ENCODE results near the gene C11orf58.

The C11orf58 gene

DNA sequence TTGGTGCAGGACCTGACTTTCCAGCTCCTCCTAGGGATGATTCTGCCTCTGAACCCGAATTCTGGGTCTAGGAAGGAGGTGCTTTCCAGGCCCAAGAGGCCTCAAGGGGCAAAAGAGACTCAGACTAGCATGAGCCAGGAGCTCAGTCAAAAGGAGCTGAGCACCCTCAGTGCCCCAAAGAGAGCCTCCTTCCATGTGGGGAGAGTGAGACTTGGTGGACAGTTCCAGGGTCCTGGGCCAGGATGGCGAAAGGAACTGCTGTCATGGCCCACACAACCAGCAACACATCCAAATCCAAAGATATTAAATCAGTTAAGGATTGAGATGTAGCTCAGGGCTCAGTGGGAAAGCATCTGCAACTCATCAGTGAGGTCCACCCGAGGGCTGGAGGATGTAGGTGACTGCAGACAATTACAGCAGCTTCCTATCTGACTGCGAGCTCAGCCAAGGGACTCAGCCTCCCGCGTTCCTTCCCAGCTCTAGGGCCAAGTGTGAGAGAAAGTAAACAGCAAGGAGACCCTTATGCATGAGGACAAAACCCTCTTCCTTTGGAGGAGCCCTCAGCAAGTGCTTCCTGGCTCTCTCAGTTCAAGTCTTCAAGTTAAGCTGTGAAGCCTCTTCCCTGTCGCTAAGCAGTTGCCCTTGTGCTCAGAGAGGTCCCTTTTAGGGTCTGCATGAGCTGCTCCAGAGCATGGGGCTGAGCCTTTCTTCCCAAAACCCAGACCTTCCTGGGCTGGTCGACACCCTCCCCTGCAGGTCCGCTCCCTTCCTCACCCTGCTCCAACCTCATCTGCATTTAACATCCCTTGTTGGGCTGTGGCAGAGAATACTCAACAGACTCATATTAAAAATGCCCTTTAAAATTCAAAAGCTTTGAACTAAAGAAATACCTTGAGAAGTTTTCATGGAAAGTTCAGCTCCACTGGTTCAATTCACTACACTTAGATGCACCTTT, 35.8 kb downstream of the C11orf58 start:
- TF ChIP-seq, protein P1, sequence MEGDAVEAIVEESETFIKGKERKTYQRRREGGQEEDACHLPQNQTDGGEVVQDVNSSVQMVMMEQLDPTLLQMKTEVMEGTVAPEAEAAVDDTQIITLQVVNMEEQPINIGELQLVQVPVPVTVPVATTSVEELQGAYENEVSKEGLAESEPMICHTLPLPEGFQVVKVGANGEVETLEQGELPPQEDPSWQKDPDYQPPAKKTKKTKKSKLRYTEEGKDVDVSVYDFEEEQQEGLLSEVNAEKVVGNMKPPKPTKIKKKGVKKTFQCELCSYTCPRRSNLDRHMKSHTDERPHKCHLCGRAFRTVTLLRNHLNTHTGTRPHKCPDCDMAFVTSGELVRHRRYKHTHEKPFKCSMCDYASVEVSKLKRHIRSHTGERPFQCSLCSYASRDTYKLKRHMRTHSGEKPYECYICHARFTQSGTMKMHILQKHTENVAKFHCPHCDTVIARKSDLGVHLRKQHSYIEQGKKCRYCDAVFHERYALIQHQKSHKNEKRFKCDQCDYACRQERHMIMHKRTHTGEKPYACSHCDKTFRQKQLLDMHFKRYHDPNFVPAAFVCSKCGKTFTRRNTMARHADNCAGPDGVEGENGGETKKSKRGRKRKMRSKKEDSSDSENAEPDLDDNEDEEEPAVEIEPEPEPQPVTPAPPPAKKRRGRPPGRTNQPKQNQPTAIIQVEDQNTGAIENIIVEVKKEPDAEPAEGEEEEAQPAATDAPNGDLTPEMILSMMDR (IDR thresholded peaks at IDR 0.05; ENCODE audit: low read length, missing control alignments): no peak
- DNase-seq (ENCODE audit: low read depth): no peak
- no peak overlapping the region for H3K4me3 ChIP-seq (replicated peaks; ENCODE audit: low read depth, low read length)

DNA sequence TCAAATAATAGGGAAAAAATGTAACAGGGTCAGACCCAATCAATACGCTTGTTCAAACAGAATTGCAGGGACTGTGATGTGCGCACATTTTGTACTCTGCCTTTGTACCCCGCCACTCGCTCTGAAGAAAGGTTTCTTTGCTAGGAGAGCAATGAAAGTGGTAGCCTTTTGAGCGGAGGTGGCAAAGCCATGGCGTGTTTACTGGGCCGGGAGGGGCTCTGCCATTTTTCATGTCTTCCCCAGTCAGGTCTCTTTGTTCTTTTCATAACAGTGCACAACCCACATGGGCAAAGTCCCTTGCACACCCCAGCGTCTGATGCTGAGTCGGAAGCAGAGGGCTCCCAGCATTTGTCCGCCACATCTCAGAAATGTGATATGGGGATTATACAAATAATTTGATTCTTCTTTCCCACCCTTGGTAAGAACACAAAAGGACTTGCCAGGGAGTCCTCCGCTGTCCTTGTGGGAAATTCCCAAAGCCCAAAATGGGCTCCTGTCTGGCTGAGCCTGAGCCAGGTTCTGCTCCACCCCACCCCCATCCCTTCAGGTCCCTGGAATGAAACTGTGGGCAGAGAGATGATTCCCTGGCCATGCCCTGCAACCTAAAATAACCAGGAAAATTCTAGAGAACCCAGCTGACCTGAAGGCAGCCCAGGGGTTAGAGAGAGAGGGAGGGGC, 36.6 kb downstream of the C11orf58 start:
- TF ChIP-seq, protein P1 (IDR thresholded peaks at IDR 0.05; ENCODE audit: low read length, missing control alignments): no peak
- DNase-seq (ENCODE audit: low read depth): no peak
- no peak overlapping the region for H3K4me3 ChIP-seq (replicated peaks; ENCODE audit: low read depth, low read length)

DNA sequence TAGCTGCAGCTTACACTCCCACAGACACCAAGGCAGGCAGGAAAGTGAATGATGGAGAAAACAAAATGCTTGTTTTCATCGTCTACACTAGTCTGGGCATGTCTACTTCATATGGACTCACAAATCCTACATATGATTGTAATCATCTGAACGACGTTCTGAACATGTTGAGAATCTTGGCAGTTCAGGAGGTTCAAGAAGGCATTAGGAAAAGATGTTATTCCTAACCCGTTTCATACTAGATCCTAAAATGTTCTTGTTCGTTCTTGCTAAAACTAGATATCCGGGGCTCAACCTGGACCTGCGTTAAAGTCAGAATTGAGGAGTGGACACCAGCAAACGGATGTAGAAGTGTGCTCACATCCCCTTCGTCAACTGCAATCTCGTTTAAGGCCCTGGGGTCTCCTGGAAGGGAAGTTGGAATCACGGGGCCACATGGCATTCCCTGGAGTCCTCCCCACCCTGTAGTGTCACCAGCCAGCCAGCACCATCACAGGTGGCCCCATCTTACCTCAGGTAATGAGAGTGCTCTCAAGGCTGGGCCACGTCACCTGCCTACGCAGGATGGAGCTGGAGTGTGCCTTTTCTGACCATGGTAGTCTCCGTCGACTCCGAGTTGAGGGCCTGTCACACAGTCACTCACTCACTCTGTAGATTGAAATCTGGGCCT, 37.3 kb downstream of the C11orf58 start:
- DNase-seq (ENCODE audit: low read depth): no peak
- TF ChIP-seq, protein P1 (IDR thresholded peaks at IDR 0.05; ENCODE audit: low read length, missing control alignments): no peak
- H3K4me3 ChIP-seq (replicated peaks; ENCODE audit: low read depth, low read length): no peak overlapping the region

DNA sequence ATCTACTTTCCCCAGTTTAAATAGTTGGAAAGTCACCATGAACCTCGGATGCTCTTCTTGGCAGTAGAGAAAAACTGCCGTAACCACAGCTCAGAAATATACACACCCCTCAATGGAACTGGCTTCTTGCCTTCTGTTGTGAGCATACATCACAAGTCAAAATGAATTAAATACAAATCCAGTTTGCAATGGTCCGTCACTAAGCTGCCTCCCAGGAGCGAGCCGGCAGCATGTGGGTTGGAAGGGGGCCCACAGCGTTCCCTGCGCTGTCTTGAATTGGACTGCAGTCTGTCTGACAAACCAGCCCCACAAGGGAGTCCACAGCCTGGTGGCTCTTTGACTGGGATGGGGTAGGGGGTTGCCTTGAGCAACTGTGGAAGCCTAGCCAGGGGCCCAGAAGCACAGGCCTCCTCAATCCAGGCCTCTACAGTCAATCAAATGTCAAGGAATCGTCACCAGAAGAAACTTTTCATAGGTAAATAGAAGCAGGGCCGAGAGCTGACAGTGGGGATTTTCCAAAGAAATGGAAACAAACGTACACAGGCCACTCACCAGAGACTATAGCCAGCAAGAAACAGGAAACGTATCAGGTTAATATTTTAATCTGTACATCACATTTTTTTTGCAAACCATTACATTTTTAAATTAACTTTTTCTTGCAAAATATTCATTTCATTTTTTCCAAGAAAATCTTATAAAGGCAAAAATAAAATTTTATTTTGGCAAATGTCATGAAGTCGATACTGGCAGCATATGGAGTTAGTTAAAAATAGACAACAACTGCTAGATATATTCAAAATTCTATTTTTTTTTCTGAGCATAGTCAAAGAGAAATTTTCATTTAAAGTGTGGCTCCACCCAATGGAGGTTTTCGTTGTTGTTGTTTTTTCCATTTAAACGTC, 38.5 kb downstream of the C11orf58 start:
- H3K4me3 ChIP-seq (replicated peaks; ENCODE audit: low read depth, low read length): no peak overlapping the region
- DNase-seq (ENCODE audit: low read depth): no peak
- TF ChIP-seq, protein P1 (IDR thresholded peaks at IDR 0.05; ENCODE audit: low read length, missing control alignments): no peak

GRCh38 chr11:16777613-16777975, 39.1 kb downstream of the C11orf58 start:
- TF ChIP-seq, protein P1 (IDR thresholded peaks at IDR 0.05; ENCODE audit: low read length, missing control alignments): no peak
- no peak overlapping the region for H3K4me3 ChIP-seq (replicated peaks; ENCODE audit: low read depth, low read length)
- no peak for DNase-seq (ENCODE audit: low read depth)

DNA sequence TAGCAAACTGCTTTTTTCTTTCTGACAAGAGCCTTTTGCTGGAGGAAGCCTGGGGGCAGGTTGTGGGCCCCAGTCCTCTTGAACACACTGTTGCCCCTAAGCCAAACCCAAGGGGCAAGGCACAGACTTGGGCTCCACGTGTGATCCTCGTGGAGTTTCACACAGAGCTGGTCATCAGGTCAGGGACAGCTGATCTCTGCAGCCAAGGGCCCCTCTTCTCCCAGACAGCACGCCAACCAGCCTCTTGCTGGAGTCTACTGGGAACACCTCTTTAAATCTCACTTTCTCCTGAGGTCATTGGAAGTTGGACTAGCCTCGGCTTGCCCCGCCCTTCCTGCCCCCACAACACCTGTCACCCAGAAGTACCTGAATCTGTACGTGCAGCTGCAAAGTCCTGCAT, 39.8 kb downstream of the C11orf58 start:
- TF ChIP-seq, protein P1 (IDR thresholded peaks at IDR 0.05; ENCODE audit: low read length, missing control alignments): no peak
- no peak for DNase-seq (ENCODE audit: low read depth)
- no peak overlapping the region for H3K4me3 ChIP-seq (replicated peaks; ENCODE audit: low read depth, low read length)

Data from fibroblast of pulmonary artery (primary cell).